ENCODE data around the gene ZNF804A.
A peak's percentile ranks its signal among the peaks of the same experiment; 100 is the strongest.
"Not testable (repeated sequence)": the region's sequence is repeated elsewhere in the genome, so short reads cannot be mapped to it uniquely, and the experiment has no call there.

Gene ZNF804A

DNA sequence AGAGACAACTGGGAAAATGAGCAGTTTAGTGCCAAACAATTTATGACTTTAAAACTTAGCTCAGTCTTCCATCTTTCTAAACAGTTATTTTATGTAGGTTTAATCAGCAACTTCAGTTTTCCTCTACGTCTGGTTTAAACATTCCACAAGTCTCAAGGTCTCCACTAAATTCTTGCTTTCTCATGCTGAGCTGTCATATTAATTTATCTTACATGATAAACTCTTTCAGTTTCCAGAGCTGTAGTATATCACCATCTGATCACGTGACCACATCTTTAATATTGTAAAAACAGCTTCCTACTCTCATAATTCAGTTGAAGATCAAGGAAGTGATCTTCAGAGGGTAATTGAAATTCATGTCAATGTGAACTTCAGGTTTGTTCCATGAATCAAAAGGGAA, 158.6 kb downstream of the ZNF804A start:
- Histone ChIP-seq H3K4me2 (ENCODE audit: low read length) (no peak overlapping the region), H3K9ac (ENCODE audit: low read length) (no peak overlapping the region), H3K27me3 (ENCODE audit: insufficient read depth, low read length, poor library complexity) (no peaks in the 10 kb centered on the region), H2BK15ac (replicated peaks; ENCODE audit: low read depth) (no peak overlapping the region), H3K4me3 (ENCODE audit: low read length) (no peak overlapping the region), H2AK5ac (ENCODE audit: low read length) (no peak overlapping the region), H3K4me1 (ENCODE audit: control insufficient read depth, low read depth, low read length) (peaks cover 1% of the 10 kb centered on the region), H4K8ac (ENCODE audit: low read depth, low read length) (no peak overlapping the region), H2BK120ac (ENCODE audit: low read depth, low read length) (no peak overlapping the region), H3K27ac (ENCODE audit: low read depth, low read length) (no peak overlapping the region), H3K56ac (ENCODE audit: low read length) (no peak overlapping the region), H3K36me3 (ENCODE audit: control insufficient read depth, insufficient read depth, low read length) (no peaks in the 10 kb centered on the region), H2BK5ac (ENCODE audit: low read length) (no peak overlapping the region), H4K5ac (ENCODE audit: low read length) (no peak overlapping the region), H3K79me2 (ENCODE audit: control insufficient read depth, insufficient read depth, low read length) (no peaks in the 10 kb centered on the region), H3K23ac (ENCODE audit: low read length) (no peak overlapping the region), H3K18ac (ENCODE audit: low read length) (no peak overlapping the region), H3K79me1 (ENCODE audit: low read length) (no peaks in the 10 kb centered on the region), H3K4ac (ENCODE audit: low read depth, low read length) (no peak overlapping the region)
- WGBS (ENCODE audit: extremely low coverage, insufficient coverage, low lambda C conversion rate) = no CpG with 5 or more reads among the region's 2 CpGs
- DNase-seq = no peak

DNA sequence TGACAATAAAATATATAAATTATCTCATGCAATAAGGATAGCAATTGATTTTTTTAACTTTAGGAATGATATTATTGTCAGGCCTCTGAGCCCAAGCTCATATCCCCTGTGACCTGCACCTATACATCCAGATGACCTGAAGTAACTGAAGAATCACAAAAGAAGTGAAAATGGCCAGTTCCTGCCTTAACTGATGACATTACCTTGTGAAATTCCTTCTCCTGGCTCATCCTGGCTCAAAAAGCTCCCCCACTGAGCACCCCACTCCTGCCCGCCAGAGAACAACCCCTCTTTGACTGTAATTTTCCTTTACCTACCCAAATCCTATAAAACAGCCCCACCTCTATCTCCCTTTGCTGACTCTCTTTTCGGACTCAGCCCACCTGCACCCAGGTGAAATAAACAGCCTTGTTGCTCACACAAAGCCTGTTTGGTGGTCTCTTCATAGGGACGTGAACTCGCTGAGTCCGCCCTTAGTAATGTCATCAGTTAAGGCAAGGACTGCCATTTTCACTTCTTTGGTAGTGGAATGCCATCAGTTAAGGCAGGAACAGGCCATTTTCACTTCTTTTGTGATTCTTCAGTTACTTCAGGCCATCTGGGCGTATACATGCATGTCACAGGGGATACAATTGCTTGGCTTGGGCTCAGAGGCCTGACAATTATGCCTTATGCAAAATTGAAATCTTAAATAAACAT, 161.4 kb downstream of the ZNF804A start:
- H2AK5ac ChIP-seq (ENCODE audit: low read length); H3K4me2 ChIP-seq (ENCODE audit: low read length); H3K56ac ChIP-seq (ENCODE audit: low read length); H4K8ac ChIP-seq (ENCODE audit: low read depth, low read length); H3K4ac ChIP-seq (ENCODE audit: low read depth, low read length); H3K4me1 ChIP-seq (ENCODE audit: control insufficient read depth, low read depth, low read length); H3K79me1 ChIP-seq (ENCODE audit: low read length); H2BK5ac ChIP-seq (ENCODE audit: low read length); H4K5ac ChIP-seq (ENCODE audit: low read length); H3K18ac ChIP-seq (ENCODE audit: low read length); H2BK15ac ChIP-seq (replicated peaks; ENCODE audit: low read depth); H3K27me3 ChIP-seq (ENCODE audit: insufficient read depth, low read length, poor library complexity); H2BK120ac ChIP-seq (ENCODE audit: low read depth, low read length); H3K9ac ChIP-seq (ENCODE audit: low read length); H3K23ac ChIP-seq (ENCODE audit: low read length); H3K36me3 ChIP-seq (ENCODE audit: control insufficient read depth, insufficient read depth, low read length); H3K79me2 ChIP-seq (ENCODE audit: control insufficient read depth, insufficient read depth, low read length); H3K4me3 ChIP-seq (ENCODE audit: low read length): not testable (repeated sequence)
- no CpG with 5 or more reads among the region's 6 CpGs for WGBS (ENCODE audit: extremely low coverage, insufficient coverage, low lambda C conversion rate)
- H3K27ac ChIP-seq (ENCODE audit: low read depth, low read length) = peak overlapping the region; percentile 49
- DNase-seq = peak; percentile 83

GRCh38 chr2:184760931-184761330, 162.6 kb downstream of the ZNF804A start:
- H4K5ac ChIP-seq (ENCODE audit: low read length) = no peak overlapping the region
- no peak overlapping the region for H3K18ac ChIP-seq (ENCODE audit: low read length)
- no peaks in the 10 kb centered on the region for H3K27me3 ChIP-seq (ENCODE audit: insufficient read depth, low read length, poor library complexity)
- H3K36me3 ChIP-seq (ENCODE audit: control insufficient read depth, insufficient read depth, low read length) = no peaks in the 10 kb centered on the region
- H3K4me3 ChIP-seq (ENCODE audit: low read length) = no peak overlapping the region
- no peak overlapping the region for H3K56ac ChIP-seq (ENCODE audit: low read length)
- no peak for DNase-seq
- no peaks in the 10 kb centered on the region for H3K79me2 ChIP-seq (ENCODE audit: control insufficient read depth, insufficient read depth, low read length)
- no peak overlapping the region for H4K8ac ChIP-seq (ENCODE audit: low read depth, low read length)
- H3K27ac ChIP-seq (ENCODE audit: low read depth, low read length) = no peak overlapping the region
- WGBS (ENCODE audit: extremely low coverage, insufficient coverage, low lambda C conversion rate) = no CpG with 5 or more reads among the region's 2 CpGs
- H3K4me1 ChIP-seq (ENCODE audit: control insufficient read depth, low read depth, low read length) = peaks cover 1% of the 10 kb centered on the region
- no peak overlapping the region for H2BK120ac ChIP-seq (ENCODE audit: low read depth, low read length)
- no peak overlapping the region for H3K23ac ChIP-seq (ENCODE audit: low read length)
- no peak overlapping the region for H3K4ac ChIP-seq (ENCODE audit: low read depth, low read length)
- no peak overlapping the region for H3K4me2 ChIP-seq (ENCODE audit: low read length)
- H3K9ac ChIP-seq (ENCODE audit: low read length) = no peak overlapping the region
- H2BK15ac ChIP-seq (replicated peaks; ENCODE audit: low read depth) = no peak overlapping the region
- H2BK5ac ChIP-seq (ENCODE audit: low read length) = no peak overlapping the region
- no peaks in the 10 kb centered on the region for H3K79me1 ChIP-seq (ENCODE audit: low read length)
- no peak overlapping the region for H2AK5ac ChIP-seq (ENCODE audit: low read length)

GRCh38 chr2:184765112-184765895, 167.0 kb downstream of the ZNF804A start:
- no peak for DNase-seq
- Histone ChIP-seq H3K56ac (ENCODE audit: low read length) (no peak overlapping the region), H2BK120ac (ENCODE audit: low read depth, low read length) (no peak overlapping the region), H3K23ac (ENCODE audit: low read length) (no peak overlapping the region), H3K4me2 (ENCODE audit: low read length) (no peak overlapping the region), H2BK5ac (ENCODE audit: low read length) (no peak overlapping the region), H2AK5ac (ENCODE audit: low read length) (no peak overlapping the region), H3K36me3 (ENCODE audit: control insufficient read depth, insufficient read depth, low read length) (no peaks in the 10 kb centered on the region), H3K79me1 (ENCODE audit: low read length) (no peaks in the 10 kb centered on the region), H3K9ac (ENCODE audit: low read length) (no peak overlapping the region), H3K4me1 (ENCODE audit: control insufficient read depth, low read depth, low read length) (peaks cover 1% of the 10 kb centered on the region), H4K8ac (ENCODE audit: low read depth, low read length) (no peak overlapping the region), H3K27ac (ENCODE audit: low read depth, low read length) (no peak overlapping the region), H4K5ac (ENCODE audit: low read length) (no peak overlapping the region), H3K4me3 (ENCODE audit: low read length) (no peak overlapping the region), H3K79me2 (ENCODE audit: control insufficient read depth, insufficient read depth, low read length) (no peaks in the 10 kb centered on the region), H2BK15ac (replicated peaks; ENCODE audit: low read depth) (no peak overlapping the region), H3K27me3 (ENCODE audit: insufficient read depth, low read length, poor library complexity) (no peaks in the 10 kb centered on the region), H3K4ac (ENCODE audit: low read depth, low read length) (no peak overlapping the region), H3K18ac (ENCODE audit: low read length) (no peak overlapping the region)
- WGBS (ENCODE audit: extremely low coverage, insufficient coverage, low lambda C conversion rate) = 100% methylated on average over 1 of the region's 10 CpGs

- Histone ChIP-seq H3K36me3 (ENCODE audit: control insufficient read depth, insufficient read depth, low read length) (no peaks in the 10 kb centered on the region), H2BK5ac (ENCODE audit: low read length) (no peak overlapping the region), H2BK120ac (ENCODE audit: low read depth, low read length) (no peak overlapping the region), H2AK5ac (ENCODE audit: low read length) (no peak overlapping the region), H3K4me2 (ENCODE audit: low read length) (no peak overlapping the region), H3K4me3 (ENCODE audit: low read length) (no peak overlapping the region), H3K27me3 (ENCODE audit: insufficient read depth, low read length, poor library complexity) (no peaks in the 10 kb centered on the region), H3K27ac (ENCODE audit: low read depth, low read length) (no peak overlapping the region), H3K4ac (ENCODE audit: low read depth, low read length) (no peak overlapping the region), H4K5ac (ENCODE audit: low read length) (no peak overlapping the region), H3K9ac (ENCODE audit: low read length) (no peak overlapping the region), H3K56ac (ENCODE audit: low read length) (no peak overlapping the region), H4K8ac (ENCODE audit: low read depth, low read length) (no peak overlapping the region), H3K79me2 (ENCODE audit: control insufficient read depth, insufficient read depth, low read length) (no peaks in the 10 kb centered on the region), H3K18ac (ENCODE audit: low read length) (no peak overlapping the region), H3K79me1 (ENCODE audit: low read length) (no peaks in the 10 kb centered on the region), H3K4me1 (ENCODE audit: control insufficient read depth, low read depth, low read length) (no peaks in the 10 kb centered on the region), H3K23ac (ENCODE audit: low read length) (no peak overlapping the region), H2BK15ac (replicated peaks; ENCODE audit: low read depth) (no peak overlapping the region)
- WGBS (ENCODE audit: extremely low coverage, insufficient coverage, low lambda C conversion rate) = no CpG with 5 or more reads among the region's 3 CpGs
- no peak for DNase-seq
Observed at GRCh38 chr2:184767059-184767458, 168.7 kb downstream of the ZNF804A start.

Data from mesendoderm (in vitro differentiated cells).